KG1 (cell line): ENCODE results near the gene GBF1.
"Not testable (repeated sequence)": the region's sequence is repeated elsewhere in the genome, so short reads cannot be mapped to it uniquely, and the experiment has no call there.

Experiments used
- DNase-seq: peaks from one replicate; lab custom pipeline; 2025; lab: John Stamatoyannopoulos, UW

Gene GBF1

GRCh38 chr10:102245082-102245931 is at the start of gene GBF1:
TSS of gene GBF1 (plus strand) at chr10:102245532. CDS start at chr10:102258939, 13,407 bp downstream.
- DNase-seq: peak; percentile 96

GRCh38 chr10:102196893-102197292 is 48.4 kb upstream of the GBF1 start:
- DNase-seq: no peak

- no peak for DNase-seq
Observed at GRCh38 chr10:102198027-102198426, 47.3 kb upstream of the GBF1 start.

GRCh38 chr10:102200751-102201640 is 44.3 kb upstream of the GBF1 start:
- DNase-seq: no peak

- DNase-seq: no peak
Observed at GRCh38 chr10:102202386-102202785, 42.9 kb upstream of the GBF1 start.

GRCh38 chr10:102208311-102209035 is 36.9 kb upstream of the GBF1 start:
- DNase-seq: no peak

- DNase-seq: no peak
Observed at GRCh38 chr10:102211615-102212299, 33.6 kb upstream of the GBF1 start.

GRCh38 chr10:102213599-102213998 is 31.7 kb upstream of the GBF1 start:
- DNase-seq: not testable (repeated sequence)

- no peak for DNase-seq
Observed at GRCh38 chr10:102219370-102219769, 26.0 kb upstream of the GBF1 start.

- no peak for DNase-seq
Observed at GRCh38 chr10:102220612-102221011, 24.7 kb upstream of the GBF1 start.

GRCh38 chr10:102222797-102223196 is 22.5 kb upstream of the GBF1 start:
- DNase-seq: no peak

- DNase-seq: no peak
Observed at GRCh38 chr10:102225646-102226541, 19.4 kb upstream of the GBF1 start, which contains the start of gene ELOVL3. TSS of gene ELOVL3 (plus strand) at chr10:102226299. CDS start at chr10:102226549, 250 bp downstream.

- no peak for DNase-seq
Observed at GRCh38 chr10:102226542-102226870, 18.8 kb upstream of the GBF1 start.

- DNase-seq: no peak
Observed at GRCh38 chr10:102227050-102227449, 18.3 kb upstream of the GBF1 start.

GRCh38 chr10:102229810-102230263 is 15.5 kb upstream of the GBF1 start:
- peak; percentile 78 for DNase-seq

- DNase-seq: no peak
Observed at GRCh38 chr10:102230264-102230860, 15.0 kb upstream of the GBF1 start.

- DNase-seq: peak; percentile 25
Observed at GRCh38 chr10:102230861-102231356, 14.4 kb upstream of the GBF1 start.

GRCh38 chr10:102231357-102232318 is 13.7 kb upstream of the GBF1 start:
- peak; percentile 46 for DNase-seq

- no peak for DNase-seq
Observed at GRCh38 chr10:102233997-102234396, 11.3 kb upstream of the GBF1 start.
